ENCODE results near the gene MSRB3.
"Not testable (repeated sequence)": the region's sequence is repeated elsewhere in the genome, so short reads cannot be mapped to it uniquely, and the experiment has no call there.

The MSRB3 gene

GRCh38 chr12:65464930-65465329 lies 186.4 kb downstream of the MSRB3 start:
- no peak for DNase-seq (ENCODE audit: low read depth)
- TF ChIP-seq, protein P1, sequence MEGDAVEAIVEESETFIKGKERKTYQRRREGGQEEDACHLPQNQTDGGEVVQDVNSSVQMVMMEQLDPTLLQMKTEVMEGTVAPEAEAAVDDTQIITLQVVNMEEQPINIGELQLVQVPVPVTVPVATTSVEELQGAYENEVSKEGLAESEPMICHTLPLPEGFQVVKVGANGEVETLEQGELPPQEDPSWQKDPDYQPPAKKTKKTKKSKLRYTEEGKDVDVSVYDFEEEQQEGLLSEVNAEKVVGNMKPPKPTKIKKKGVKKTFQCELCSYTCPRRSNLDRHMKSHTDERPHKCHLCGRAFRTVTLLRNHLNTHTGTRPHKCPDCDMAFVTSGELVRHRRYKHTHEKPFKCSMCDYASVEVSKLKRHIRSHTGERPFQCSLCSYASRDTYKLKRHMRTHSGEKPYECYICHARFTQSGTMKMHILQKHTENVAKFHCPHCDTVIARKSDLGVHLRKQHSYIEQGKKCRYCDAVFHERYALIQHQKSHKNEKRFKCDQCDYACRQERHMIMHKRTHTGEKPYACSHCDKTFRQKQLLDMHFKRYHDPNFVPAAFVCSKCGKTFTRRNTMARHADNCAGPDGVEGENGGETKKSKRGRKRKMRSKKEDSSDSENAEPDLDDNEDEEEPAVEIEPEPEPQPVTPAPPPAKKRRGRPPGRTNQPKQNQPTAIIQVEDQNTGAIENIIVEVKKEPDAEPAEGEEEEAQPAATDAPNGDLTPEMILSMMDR (IDR thresholded peaks at IDR 0.05; ENCODE audit: control insufficient read depth, extremely low read depth, insufficient read depth): no peak
- H3K4me3 ChIP-seq (ENCODE audit: low read depth, low read length): no peak overlapping the region

DNA sequence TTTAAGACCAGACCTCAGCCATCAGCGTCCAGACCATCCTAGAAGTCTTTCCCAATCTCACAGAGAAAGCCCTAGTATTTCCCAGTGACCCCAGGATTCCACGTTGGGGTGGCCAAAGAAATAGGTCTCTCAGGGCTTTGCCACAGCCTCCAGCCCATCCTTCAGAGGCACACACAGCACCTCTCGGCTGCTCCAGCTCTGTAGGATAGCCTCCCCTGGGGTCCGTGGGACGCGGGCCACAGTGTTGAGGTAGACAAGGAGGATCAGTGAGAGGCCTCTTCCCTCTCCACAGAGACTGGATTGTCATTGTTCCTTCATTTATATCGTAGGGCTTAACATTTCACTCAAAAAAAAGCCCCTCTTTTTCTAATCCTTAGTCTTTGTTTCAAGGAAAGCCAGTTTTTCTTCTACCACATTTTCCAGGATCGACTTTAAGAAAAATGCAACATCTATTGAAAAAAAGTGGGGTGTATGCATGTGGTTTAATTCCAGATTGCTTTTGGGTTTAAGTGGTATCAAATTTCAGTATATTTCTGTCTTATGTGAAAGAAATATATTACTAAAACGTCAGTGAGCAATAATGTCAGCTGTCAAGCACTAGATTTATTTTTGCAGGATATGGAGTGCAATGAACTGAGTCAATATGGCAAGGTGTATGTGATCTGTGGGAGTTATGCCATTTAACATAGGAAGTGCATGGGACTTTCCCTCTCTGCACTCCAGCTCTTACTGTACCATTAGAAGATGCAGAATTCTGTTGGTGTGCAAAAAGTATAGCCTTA lies 187.5 kb downstream of the MSRB3 start:
- H3K4me3 ChIP-seq (ENCODE audit: low read depth, low read length): no peak overlapping the region
- TF ChIP-seq, protein P1 (IDR thresholded peaks at IDR 0.05; ENCODE audit: control insufficient read depth, extremely low read depth, insufficient read depth): no peak
- no peak for DNase-seq (ENCODE audit: low read depth)

- no peak for DNase-seq (ENCODE audit: low read depth)
- TF ChIP-seq, protein P1 (IDR thresholded peaks at IDR 0.05; ENCODE audit: control insufficient read depth, extremely low read depth, insufficient read depth): no peak
- H3K4me3 ChIP-seq (ENCODE audit: low read depth, low read length): no peak overlapping the region
These were observed 188.4 kb downstream of the MSRB3 start for GRCh38 chr12:65466911-65467310.

DNA sequence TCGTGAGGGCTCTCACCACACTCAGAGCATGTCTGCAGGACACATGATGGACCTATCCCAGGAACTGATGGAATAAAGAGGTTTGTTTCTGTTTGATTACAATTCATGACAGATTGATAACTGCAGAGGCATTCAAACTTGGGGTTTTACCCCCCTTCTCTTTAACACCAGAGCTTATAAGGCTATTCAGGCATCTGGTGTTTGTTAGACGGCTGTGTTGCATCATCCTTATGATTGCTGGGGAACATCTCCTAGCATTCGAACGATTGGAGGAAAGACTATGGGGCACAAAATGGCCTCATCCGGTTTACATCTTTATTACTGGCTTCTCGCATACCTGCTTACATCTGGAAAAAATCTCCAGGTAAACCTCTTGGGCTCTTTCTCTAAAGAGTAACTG lies 191.8 kb downstream of the MSRB3 start:
- H3K4me3 ChIP-seq (ENCODE audit: low read depth, low read length): no peak overlapping the region
- TF ChIP-seq, protein P1 (IDR thresholded peaks at IDR 0.05; ENCODE audit: control insufficient read depth, extremely low read depth, insufficient read depth): no peak
- no peak for DNase-seq (ENCODE audit: low read depth)

GRCh38 chr12:65472079-65472478 lies 193.6 kb downstream of the MSRB3 start:
- TF ChIP-seq, protein P1 (IDR thresholded peaks at IDR 0.05; ENCODE audit: control insufficient read depth, extremely low read depth, insufficient read depth): no peak
- no peak overlapping the region for H3K4me3 ChIP-seq (ENCODE audit: low read depth, low read length)
- DNase-seq (ENCODE audit: low read depth): no peak

GRCh38 chr12:65474831-65475230 lies 196.3 kb downstream of the MSRB3 start:
- no peak overlapping the region for H3K4me3 ChIP-seq (ENCODE audit: low read depth, low read length)
- no peak for DNase-seq (ENCODE audit: low read depth)
- TF ChIP-seq, protein P1 (IDR thresholded peaks at IDR 0.05; ENCODE audit: control insufficient read depth, extremely low read depth, insufficient read depth): no peak

DNA sequence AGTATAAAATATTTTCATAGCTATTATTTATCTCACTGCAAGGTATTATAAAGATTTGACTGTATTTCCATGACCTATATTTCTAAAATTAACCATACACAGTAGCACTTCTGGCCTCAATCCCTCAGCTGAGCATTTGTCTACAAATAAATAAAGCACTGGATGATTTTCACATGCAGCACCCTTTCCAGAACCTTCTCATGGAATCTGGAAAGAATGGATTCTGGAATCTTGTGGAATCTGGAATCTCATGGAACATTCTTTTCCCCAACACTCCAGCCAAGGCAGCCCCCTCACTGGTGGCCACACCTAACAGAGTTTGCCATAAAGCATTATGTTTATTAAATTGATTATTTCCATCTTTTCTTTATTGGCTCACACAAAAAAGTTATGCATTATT lies 199.2 kb downstream of the MSRB3 start:
- H3K4me3 ChIP-seq (ENCODE audit: low read depth, low read length): no peak overlapping the region
- DNase-seq (ENCODE audit: low read depth): no peak
- TF ChIP-seq, protein P1 (IDR thresholded peaks at IDR 0.05; ENCODE audit: control insufficient read depth, extremely low read depth, insufficient read depth): no peak

- H3K4me3 ChIP-seq (ENCODE audit: low read depth, low read length); DNase-seq (ENCODE audit: low read depth): not testable (repeated sequence)
These were observed 205.5 kb downstream of the MSRB3 start for GRCh38 chr12:65483891-65484516.
